ENCODE results near the gene ARHGAP20. TPM values are rescaled to one million over a fixed set of nuclear protein-coding genes. Genes with fewer than 3 reads are reported as not detected.

The ARHGAP20 gene
- total RNA-seq, 6 experiments from 2014 or later = 0.52 to 1.2 (median 0.92) TPM

GRCh38 chr11:110757962-110758755, 45.9 kb upstream of the ARHGAP20 start:
- no peak for DNase-seq
- H3K36me3 Mint-ChIP-seq (ENCODE audit: low read depth) = no peaks in the 10 kb centered on the region
- TF ChIP-seq CTCF (IDR thresholded peaks at IDR 0.05) = no peak
- peaks cover under 1% of the 10 kb centered on the region; the same call in 1 of the 2 replicates for H3K4me1 Mint-ChIP-seq (ENCODE audit: low read depth)
- no peak overlapping the region for H3K4me3 Mint-ChIP-seq
- no peaks in the 10 kb centered on the region for H3K27me3 Mint-ChIP-seq (ENCODE audit: insufficient read depth)
- no peak overlapping the region for H3K27ac Mint-ChIP-seq
- H3K9me3 Mint-ChIP-seq = peaks cover 2% of the 10 kb centered on the region; the same call in 1 of the 2 replicates

- no peak for DNase-seq
- no peaks in the 10 kb centered on the region for H3K4me1 Mint-ChIP-seq (ENCODE audit: low read depth)
- H3K27me3 Mint-ChIP-seq (ENCODE audit: insufficient read depth) = no peaks in the 10 kb centered on the region
- no peak for TF ChIP-seq CTCF (IDR thresholded peaks at IDR 0.05)
- H3K9me3 Mint-ChIP-seq = peaks cover 10% of the 10 kb centered on the region; the same call in 1 of the 2 replicates
- H3K36me3 Mint-ChIP-seq (ENCODE audit: low read depth) = no peaks in the 10 kb centered on the region
- no peak overlapping the region for H3K4me3 Mint-ChIP-seq
- no peak overlapping the region for H3K27ac Mint-ChIP-seq
These were observed 44.8 kb upstream of the ARHGAP20 start for GRCh38 chr11:110757066-110757465.

- Mint-ChIP-seq H3K4me1 (ENCODE audit: low read depth) (no peaks in the 10 kb centered on the region), H3K36me3 (ENCODE audit: low read depth) (no peaks in the 10 kb centered on the region), H3K4me3 (no peak overlapping the region), H3K27me3 (ENCODE audit: insufficient read depth) (no peaks in the 10 kb centered on the region), H3K9me3 (peaks cover 10% of the 10 kb centered on the region; the same call in 1 of the 2 replicates), H3K27ac (no peak overlapping the region)
- DNase-seq = no peak
- no peak for TF ChIP-seq CTCF (IDR thresholded peaks at IDR 0.05)
These were observed 43.7 kb upstream of the ARHGAP20 start for GRCh38 chr11:110755941-110756340.

- Mint-ChIP-seq H3K27me3 (ENCODE audit: insufficient read depth) (no peaks in the 10 kb centered on the region), H3K9me3 (peaks cover 14% of the 10 kb centered on the region; the same call in 1 of the 2 replicates), H3K4me3 (no peak overlapping the region), H3K27ac (no peak overlapping the region), H3K36me3 (ENCODE audit: low read depth) (no peaks in the 10 kb centered on the region), H3K4me1 (ENCODE audit: low read depth) (no peaks in the 10 kb centered on the region)
- no peak for DNase-seq
- TF ChIP-seq CTCF (IDR thresholded peaks at IDR 0.05) = no peak
These were observed 40.7 kb upstream of the ARHGAP20 start for GRCh38 chr11:110752890-110753289.

- no peaks in the 10 kb centered on the region for H3K36me3 Mint-ChIP-seq (ENCODE audit: low read depth)
- no peak for TF ChIP-seq CTCF (IDR thresholded peaks at IDR 0.05)
- no peaks in the 10 kb centered on the region for H3K4me1 Mint-ChIP-seq (ENCODE audit: low read depth)
- H3K9me3 Mint-ChIP-seq = peaks cover 14% of the 10 kb centered on the region; the same call in 1 of the 2 replicates
- no peak overlapping the region for H3K27ac Mint-ChIP-seq
- no peak for DNase-seq
- H3K4me3 Mint-ChIP-seq = no peak overlapping the region
- H3K27me3 Mint-ChIP-seq (ENCODE audit: insufficient read depth) = no peaks in the 10 kb centered on the region; the same call in 1 of the 2 replicates
These were observed 37.9 kb upstream of the ARHGAP20 start for GRCh38 chr11:110750100-110750499.
